Lower leg skin (tissue), 4 donors: ENCODE measurements around the gene PRSS48. TPM values are rescaled to one million over a fixed set of nuclear protein-coding genes. Genes with fewer than 3 reads are reported as not detected.

Experiments used
- DNase-seq, 2 donors: peaks; one replicate each; pipeline ENCODE4 v3.0.0-alpha.2; 2019; ENCODE audit warnings: low spot score in 2 of 2
- H3K4me3 ChIP-seq: fragments of 200-600 bp; sonication (generic); 2 replicates; pipeline ENCODE4 v1.5.1; 2017; ENCODE audit warnings: mild to moderate bottlenecking, low read depth; ENCODE audit not compliant: poor library complexity, severe bottlenecking
- POLR2A ChIP-seq, 2 donors: fragments of 450-650 bp; IDR thresholded peaks; one replicate each; pipeline ENCODE4 v1.6.1; 2016 to 2017; ENCODE audit warnings: antibody characterized with exemption in 2 of 2, mild to moderate bottlenecking in 1 of 2, moderate library complexity in 1 of 2
- WGBS, 2 donors: methylation state at CpG; one replicate each; pipeline ENCODE4 v1.1.5; 2018; 5-methylcytosine and 5-hydroxymethylcytosine counted together
- intact Hi-C: fragments of 100-400 bp; cut with DNase I; formaldehyde crosslinking; loops from one replicate; pipeline ENCODE4 v1.15.0; 2023; ENCODE audit warnings: low total_unique reads
- total RNA-seq, 4 donors: library from RNA; depleted of rRNA; stranded (reverse); fragments of >200 nt; gene quantifications; one replicate each; pipeline ENCODE4 v1.1.0, GENCODE V29; 2016
- TF ChIP-seq, protein P1 (sequence below), 3 donors: fragments of 450-650 bp; IDR thresholded peaks; one replicate each; pipeline ENCODE4 v1.5.1; 2016; ENCODE audit warnings: antibody characterized with exemption in 3 of 3, mild to moderate bottlenecking in 3 of 3, moderate library complexity in 2 of 3

The PRSS48 gene
- total RNA-seq, 4 donors from 2014 or later = not detected

DNA sequence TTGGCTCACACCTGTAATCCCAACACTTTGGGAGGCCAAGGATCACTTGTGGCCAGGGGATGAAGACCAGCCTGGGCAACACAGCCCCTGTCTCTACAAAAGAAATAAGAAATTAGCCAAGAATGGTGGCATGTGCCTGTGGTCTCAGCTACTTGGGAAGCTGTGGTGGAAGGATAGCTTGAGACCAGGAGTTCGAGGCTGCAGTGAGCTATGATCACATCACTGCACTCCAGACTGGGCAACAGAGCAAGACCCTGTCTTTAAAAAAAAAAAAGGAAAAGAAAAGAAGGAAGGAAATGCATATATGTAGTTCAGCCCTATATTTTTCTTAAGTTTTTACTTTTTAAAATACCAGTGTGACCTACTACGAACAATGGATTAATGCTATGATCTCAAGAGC lies 15.1 kb downstream of the PRSS48 start:
- TF ChIP-seq, protein P1, sequence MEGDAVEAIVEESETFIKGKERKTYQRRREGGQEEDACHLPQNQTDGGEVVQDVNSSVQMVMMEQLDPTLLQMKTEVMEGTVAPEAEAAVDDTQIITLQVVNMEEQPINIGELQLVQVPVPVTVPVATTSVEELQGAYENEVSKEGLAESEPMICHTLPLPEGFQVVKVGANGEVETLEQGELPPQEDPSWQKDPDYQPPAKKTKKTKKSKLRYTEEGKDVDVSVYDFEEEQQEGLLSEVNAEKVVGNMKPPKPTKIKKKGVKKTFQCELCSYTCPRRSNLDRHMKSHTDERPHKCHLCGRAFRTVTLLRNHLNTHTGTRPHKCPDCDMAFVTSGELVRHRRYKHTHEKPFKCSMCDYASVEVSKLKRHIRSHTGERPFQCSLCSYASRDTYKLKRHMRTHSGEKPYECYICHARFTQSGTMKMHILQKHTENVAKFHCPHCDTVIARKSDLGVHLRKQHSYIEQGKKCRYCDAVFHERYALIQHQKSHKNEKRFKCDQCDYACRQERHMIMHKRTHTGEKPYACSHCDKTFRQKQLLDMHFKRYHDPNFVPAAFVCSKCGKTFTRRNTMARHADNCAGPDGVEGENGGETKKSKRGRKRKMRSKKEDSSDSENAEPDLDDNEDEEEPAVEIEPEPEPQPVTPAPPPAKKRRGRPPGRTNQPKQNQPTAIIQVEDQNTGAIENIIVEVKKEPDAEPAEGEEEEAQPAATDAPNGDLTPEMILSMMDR (IDR thresholded peaks at IDR 0.05) = no peak
- TF ChIP-seq POLR2A (IDR thresholded peaks at IDR 0.05) = no peak
- WGBS, 2 donors = 96 to 98% methylated on average over 2 of the region's 2 CpGs
- DNase-seq = no peak
- intact Hi-C loops = no loop called here
- no peak overlapping the region for H3K4me3 ChIP-seq

- TF ChIP-seq POLR2A (IDR thresholded peaks at IDR 0.05) = no peak
- TF ChIP-seq, protein P1 (IDR thresholded peaks at IDR 0.05) = no peak
- no peak overlapping the region for H3K4me3 ChIP-seq
- intact Hi-C loops = no loop called here
- 93 to 94% methylated on average over 5 of the region's 5 CpGs for WGBS, 2 donors
- DNase-seq = no peak
Observed at GRCh38 chr4:151294833-151295496, 18.0 kb downstream of the PRSS48 start.

GRCh38 chr4:151296227-151296626 lies 19.3 kb downstream of the PRSS48 start:
- intact Hi-C loops = no loop called here
- no peak overlapping the region for H3K4me3 ChIP-seq
- TF ChIP-seq, protein P1 (IDR thresholded peaks at IDR 0.05) = no peak
- no peak for TF ChIP-seq POLR2A (IDR thresholded peaks at IDR 0.05)
- no peak for DNase-seq
- WGBS, 2 donors = 71 to 77% methylated on average over 3 of the region's 3 CpGs

GRCh38 chr4:151297170-151297569 lies 20.2 kb downstream of the PRSS48 start:
- H3K4me3 ChIP-seq = no peak overlapping the region
- TF ChIP-seq POLR2A (IDR thresholded peaks at IDR 0.05) = no peak
- TF ChIP-seq, protein P1 (IDR thresholded peaks at IDR 0.05) = no peak
- no peak for DNase-seq
- intact Hi-C loops = no loop called here

DNA sequence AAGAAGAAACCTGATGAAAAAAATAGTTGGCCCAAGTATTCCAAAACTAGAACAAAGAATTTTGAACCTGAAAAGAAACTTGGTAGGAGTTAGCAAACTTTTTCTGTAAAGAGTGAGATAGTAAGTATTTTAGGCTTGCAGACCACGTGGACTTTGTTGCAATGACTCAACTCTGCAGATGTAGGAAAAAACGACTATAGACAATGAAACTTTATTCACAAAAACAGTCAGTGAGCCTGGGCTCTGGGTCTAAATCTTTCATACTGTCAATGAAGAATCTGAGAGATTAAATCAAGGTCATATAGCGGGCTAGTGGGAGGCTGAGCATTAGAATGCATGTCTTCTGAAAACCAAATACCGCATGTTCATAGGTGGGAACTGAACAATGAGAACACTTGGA lies 25.5 kb downstream of the PRSS48 start:
- 71 to 77% methylated on average over 4 of the region's 4 CpGs for WGBS, 2 donors
- H3K4me3 ChIP-seq = no peak overlapping the region
- intact Hi-C loops = no loop called here
- DNase-seq = no peak
- TF ChIP-seq, protein P1 (IDR thresholded peaks at IDR 0.05) = no peak

- no peak for DNase-seq
- TF ChIP-seq, protein P1 (IDR thresholded peaks at IDR 0.05) = no peak
- TF ChIP-seq POLR2A (IDR thresholded peaks at IDR 0.05) = no peak
- intact Hi-C loops = no loop called here
- H3K4me3 ChIP-seq = no peak overlapping the region
Observed at GRCh38 chr4:151304226-151304625, 27.3 kb downstream of the PRSS48 start.
